Right lobe of liver (tissue), 4 donors: ENCODE measurements around the gene HRNR.

Experiments used
- POLR2A ChIP-seq: fragments of 450-650 bp; IDR thresholded peaks from one replicate; pipeline ENCODE4 v1.6.1; 2017; ENCODE audit warnings: antibody characterized with exemption, mild to moderate bottlenecking
- TF ChIP-seq, protein P1 (sequence below), 4 donors: fragments of 200-600 bp in 3 of 4; fragments of 450-650 bp in 1 of 4; IDR thresholded peaks; one replicate each; pipeline versions ENCODE4 v1.5.1 to v1.8.0; 2016 to 2022; ENCODE audit warnings: antibody characterized with exemption in 4 of 4, mild to moderate bottlenecking in 2 of 4
- donor health status: DM: no; HTN: no; CAD: no.
- donor health status: DM: no; HTN: no; CAD: no.
- donor health status: DM: no; HTN: yes; CAD: no.

DNA sequence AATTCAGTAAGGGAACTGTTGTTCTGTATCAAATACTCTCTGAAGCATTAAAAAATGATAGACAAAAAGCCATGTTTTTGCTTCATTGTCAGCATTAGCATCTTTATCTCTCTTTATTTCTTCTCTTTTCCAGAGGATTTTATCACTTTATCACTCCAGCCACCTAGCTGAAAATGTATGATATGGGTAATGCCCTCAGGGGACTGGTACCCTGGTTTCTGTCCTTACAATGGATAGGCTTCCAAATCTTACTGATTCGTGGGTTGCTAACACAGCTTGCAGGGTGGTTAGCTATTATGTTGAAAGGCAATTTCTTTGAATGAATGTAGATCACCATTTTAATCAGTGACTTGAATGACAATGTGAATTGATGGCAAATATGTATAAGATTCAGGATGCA lies 23.3 kb upstream of the HRNR start:
- TF ChIP-seq POLR2A = no peak
- TF ChIP-seq, protein P1, sequence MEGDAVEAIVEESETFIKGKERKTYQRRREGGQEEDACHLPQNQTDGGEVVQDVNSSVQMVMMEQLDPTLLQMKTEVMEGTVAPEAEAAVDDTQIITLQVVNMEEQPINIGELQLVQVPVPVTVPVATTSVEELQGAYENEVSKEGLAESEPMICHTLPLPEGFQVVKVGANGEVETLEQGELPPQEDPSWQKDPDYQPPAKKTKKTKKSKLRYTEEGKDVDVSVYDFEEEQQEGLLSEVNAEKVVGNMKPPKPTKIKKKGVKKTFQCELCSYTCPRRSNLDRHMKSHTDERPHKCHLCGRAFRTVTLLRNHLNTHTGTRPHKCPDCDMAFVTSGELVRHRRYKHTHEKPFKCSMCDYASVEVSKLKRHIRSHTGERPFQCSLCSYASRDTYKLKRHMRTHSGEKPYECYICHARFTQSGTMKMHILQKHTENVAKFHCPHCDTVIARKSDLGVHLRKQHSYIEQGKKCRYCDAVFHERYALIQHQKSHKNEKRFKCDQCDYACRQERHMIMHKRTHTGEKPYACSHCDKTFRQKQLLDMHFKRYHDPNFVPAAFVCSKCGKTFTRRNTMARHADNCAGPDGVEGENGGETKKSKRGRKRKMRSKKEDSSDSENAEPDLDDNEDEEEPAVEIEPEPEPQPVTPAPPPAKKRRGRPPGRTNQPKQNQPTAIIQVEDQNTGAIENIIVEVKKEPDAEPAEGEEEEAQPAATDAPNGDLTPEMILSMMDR (IDR thresholded peaks at IDR 0.05) = no peak
